ENCODE results near the gene PPP2R5E. TPM values are rescaled to one million over a fixed set of nuclear protein-coding genes. Genes with fewer than 3 reads are reported as not detected.

PPP2R5E gene
- total and polyA plus RNA-seq, 10 of the 15 experiments (the other 5 are each of a cell fraction or from before 2014, with no cell fraction given), result 11.4 to 56.2 (median 22.7) TPM

- TF ChIP-seq ASH2L (IDR thresholded peaks at IDR 0.05; ENCODE audit: borderline replicate concordance, low read depth) (no peak), ATF2 (IDR thresholded peaks at IDR 0.05; ENCODE audit: low read length) (peak; percentile 64; the same call in 1 of the 2 replicates), ZNF274 (IDR thresholded peaks at IDR 0.05; ENCODE audit: insufficient read depth, insufficient read length) (no peak), BCLAF1 (IDR thresholded peaks at IDR 0.05) (no peak), JUND (IDR thresholded peaks at IDR 0.05; ENCODE audit: low read depth, low read length) (peak; percentile 84; the same call in 1 of the 2 replicates), KAT2A (conservative IDR thresholded peaks at IDR 0.05; ENCODE audit: control insufficient read depth, low read depth, low read length) (no peak), USF1 (IDR thresholded peaks at IDR 0.05; ENCODE audit: borderline replicate concordance, extremely low read length, insufficient read depth, low read depth, low read length) (no peak), ZNF207 (IDR thresholded peaks at IDR 0.05; ENCODE audit: borderline replicate concordance) (no peak), REST (IDR thresholded peaks at IDR 0.05; ENCODE audit: low read depth, low read length) (no peak), CUX1 (IDR thresholded peaks at IDR 0.05; ENCODE audit: insufficient replicate concordance, low read depth, low read length) (no peak), NR2C1 (IDR thresholded peaks at IDR 0.05) (no peak), STAT1 (conservative IDR thresholded peaks at IDR 0.05) (no peak)
Observed at GRCh38 chr14:63478010-63478409, 65.2 kb downstream of the PPP2R5E start (continued).

All from GM12878 (cell line).